Measurements from ENCODE around the gene SCAF1. TPM values are rescaled to one million over a fixed set of nuclear protein-coding genes. Genes with fewer than 3 reads are reported as not detected.

SCAF1 gene
- total and polyA plus RNA-seq, 10 of the 15 experiments (the other 5 are each of a cell fraction or from before 2014, with no cell fraction given), result 0.18 to 77.0 (median 5.3) TPM

GRCh38 chr19:49658139-49658517, 16.1 kb downstream of the SCAF1 start:
- ChIA-PET RAD21 (ENCODE audit: unreplicated experiment) (no interaction called here), CTCF (interaction anchor here (0.5 kb wide), 1 partner anchor 18 kb away, joined by 3 read pairs; no protein-coding TSS in a partner anchor), POLR2A (no interaction called here), SMC1A (ENCODE audit: uncharacterized antibody, unreplicated experiment) (no interaction called here)
- Histone ChIP-seq H3K4me1 (ENCODE audit: control insufficient read depth, insufficient read depth, low read length) (peaks cover 6% of the 10 kb centered on the region), H2AFZ (ENCODE audit: control insufficient read depth, low read depth, low read length) (no peak overlapping the region), H3K27ac (ENCODE audit: control insufficient read depth, insufficient read depth) (no peak overlapping the region), H3K27me3 (replicated peaks in 1 of 2; ENCODE audit: control insufficient read depth in 2 of 2, insufficient read depth in 2 of 2, low read length in 1 of 2) (no peaks in the 10 kb centered on the region), H3K4me3 (no peak overlapping the region), H3K36me3 (ENCODE audit: control insufficient read depth in 2 of 2, insufficient read depth in 2 of 2, low read length in 1 of 2) (peaks cover 12 to 49% of the 10 kb centered on the region in 2 experiments), H3K79me2 (ENCODE audit: control insufficient read depth, insufficient read depth, low read length) (peaks cover 4% of the 10 kb centered on the region), H3K9ac (ENCODE audit: control insufficient read depth, insufficient read depth, low read length) (no peak overlapping the region), H4K20me1 (ENCODE audit: control insufficient read depth, insufficient read depth) (no peaks in the 10 kb centered on the region; the same call in none of the 2 replicates), H3K4me2 (ENCODE audit: control insufficient read depth, insufficient read depth) (no peak overlapping the region), H3K9me3 (replicated peaks; ENCODE audit: control insufficient read depth, insufficient read depth, low read length) (no peaks in the 10 kb centered on the region)
- WGBS (ENCODE audit: insufficient coverage, insufficient replicate concordance, low lambda C conversion rate, missing lambda C conversion rate), result 90% methylated on average over 14 of the region's 15 CpGs
- intact Hi-C loops (cut with micrococcal nuclease; ENCODE audit: unreplicated experiment), result no loop called here
- DNase-seq (ENCODE audit: low read depth, low spot score) (no peak), ATAC-seq (no peak), FAIRE-seq (no peak)
- TF ChIP-seq TBL1XR1 (IDR thresholded peaks at IDR 0.05; ENCODE audit: low read depth, low read length), result no peak
- no peak for TF ChIP-seq BRCA1 (IDR thresholded peaks at IDR 0.05; ENCODE audit: low read depth, low read length)
- TF ChIP-seq TAF1 (IDR thresholded peaks at IDR 0.05; ENCODE audit: borderline replicate concordance, low read depth, low read length), result no peak
- TF ChIP-seq MYB (IDR thresholded peaks at IDR 0.05; ENCODE audit: borderline replicate concordance, low read depth, low read length), result no peak
- TF ChIP-seq ATF2 (IDR thresholded peaks at IDR 0.05; ENCODE audit: low read length), result no peak
- no peak for TF ChIP-seq CBX5 (IDR thresholded peaks at IDR 0.05; ENCODE audit: low read depth)
- no peak for TF ChIP-seq DPF2 (IDR thresholded peaks at IDR 0.05)
- TF ChIP-seq MTA2 (IDR thresholded peaks at IDR 0.05; ENCODE audit: low read depth), result no peak
- no peak for TF ChIP-seq RCOR1 (conservative IDR thresholded peaks at IDR 0.05; ENCODE audit: low read depth, low read length)
- TF ChIP-seq ZNF622 (IDR thresholded peaks at IDR 0.05), result no peak
- no peak for TF ChIP-seq NFYA (IDR thresholded peaks at IDR 0.05; ENCODE audit: borderline replicate concordance, low read depth, low read length)
- no peak for TF ChIP-seq HCFC1 (IDR thresholded peaks at IDR 0.05; ENCODE audit: low read length)
- no peak for TF ChIP-seq ESRRA (IDR thresholded peaks at IDR 0.05; ENCODE audit: low read length)
- no peak for TF ChIP-seq ELK1 (IDR thresholded peaks at IDR 0.05; ENCODE audit: low read depth, low read length)
- TF ChIP-seq SREBF1 (IDR thresholded peaks at IDR 0.05; ENCODE audit: low read length), result no peak
- TF ChIP-seq CREM (IDR thresholded peaks at IDR 0.05; ENCODE audit: low read depth), result no peak
- no peak for TF ChIP-seq PKNOX1 (IDR thresholded peaks at IDR 0.05)
- no peak for TF ChIP-seq CBFB (IDR thresholded peaks at IDR 0.05; ENCODE audit: low read depth)
- TF ChIP-seq HDAC2 (IDR thresholded peaks at IDR 0.05), result no peak
- no peak for TF ChIP-seq FOXM1 (IDR thresholded peaks at IDR 0.05; ENCODE audit: low read depth, low read length)
- in situ Hi-C loops (cut with MboI), result no loop called here
- BruUV-seq (replicated peaks), result TSS peak; percentile 56
